22Rv1 (cell line): ENCODE data around the gene SMOC2.

Experiments
- CTCF ChIP-seq: fragments of 450-650 bp; IDR thresholded peaks from 2 replicates; pipeline ENCODE4 v1.5.1; 2017; ENCODE audit warnings: mild to moderate bottlenecking
- ZFX ChIP-seq: fragments of 450-650 bp; IDR thresholded peaks from 2 replicates; pipeline ENCODE4 v1.6.1; 2017; ENCODE audit warnings: antibody characterized with exemption, borderline replicate concordance

GRCh38 chr6:168578036-168578435 is 137.1 kb downstream of the SMOC2 start:
- TF ChIP-seq CTCF = no peak
- TF ChIP-seq ZFX = no peak
